Ovary (tissue), 9 donors: ENCODE measurements around the gene ANKDD1B. TPM values are rescaled to one million over a fixed set of nuclear protein-coding genes. Genes with fewer than 3 reads are reported as not detected.

Experiments used
- DNase-seq, 5 donors: peaks; one replicate each; pipeline ENCODE4 v3.0.0-alpha.2; 2019 to 2020
- H3K27ac ChIP-seq, 2 donors: fragments of 200-600 bp; one replicate each; pipeline versions ENCODE4 v1.5.1 to v1.8.0; 2019 to 2022
- H3K27me3 ChIP-seq: fragments of 200-600 bp; one replicate; pipeline ENCODE4 v1.8.0; 2022
- H3K36me3 ChIP-seq: fragments of 200-600 bp; sonication (generic); one replicate; pipeline ENCODE4 v1.5.1; 2019
- H3K4me1 ChIP-seq: one replicate; pipeline ENCODE4 v1.8.1; 2013; ENCODE audit warnings: mild to moderate bottlenecking, moderate library complexity; ENCODE audit not compliant: insufficient read depth
- H3K4me3 ChIP-seq: fragments of 200-600 bp; sonication (generic); one replicate; pipeline ENCODE4 v1.5.1; 2017
- H3K9me3 ChIP-seq, 2 donors: fragments of 200-600 bp in 1 of 2; sonication (generic) in 1 of 2; one replicate each; pipeline versions ENCODE4 v1.5.1 to v1.8.1; 2013 to 2019; ENCODE audit warnings: mild to moderate bottlenecking in 1 of 2, moderate library complexity in 1 of 2
- EP300 ChIP-seq: sonication (generic); formaldehyde crosslinking; IDR thresholded peaks from one replicate; pipeline ENCODE4 v1.6.1; 2017; ENCODE audit warnings: antibody characterized with exemption
- POLR2A ChIP-seq: fragments of 450-650 bp; IDR thresholded peaks from one replicate; pipeline ENCODE4 v1.6.1; 2017; ENCODE audit warnings: antibody characterized with exemption, mild to moderate bottlenecking, moderate library complexity
- WGBS, 3 donors: extraction: QIAGEN DNeasy Blood & Tissue Kit in 1 of 3; methylation state at CpG; one replicate each; pipeline versions ENCODE4 v1.1.5 to v1.1.7; 2013 to 2017; 5-methylcytosine and 5-hydroxymethylcytosine counted together
- intact Hi-C, 4 donors: fragments of 100-400 bp; cut with DNase I; formaldehyde crosslinking; loops; one replicate each; pipeline versions ENCODE4 v1.11.0 to v1.15.1; 2022 to 2023
- polyA plus RNA-seq, 2 donors: library from polyadenylated mRNA; stranded (reverse); fragments of 200-250 nt in 1 of 2; fragments of 350-450 nt in 1 of 2; fragmentation: Illumina TruSeq in 1 of 2; extraction: RNeasy Lipid Tissue Mini Kit (QIAGEN cat#74804) in 1 of 2; gene quantifications; one replicate each; pipeline ENCODE4 v1.2.3, GENCODE V29; 2013 to 2014
- total RNA-seq, 7 donors: library from RNA; depleted of rRNA in 2 of 7; stranded (reverse); fragments of >200 nt in 2 of 7; fragmentation: NEBNext Ultra II Directional in 3 of 7; extraction: Animal tissue kit (Norgen Biotek cat#: 25700) in 3 of 7; gene quantifications; one replicate each; pipeline versions ENCODE4 v1.1.0 to v1.2.4, GENCODE V29; 2016 to 2023
- TF ChIP-seq, protein P1 (sequence below), 3 donors: fragments of 450-650 bp in 2 of 3; fragments of 200-600 bp in 1 of 3; IDR thresholded peaks; one replicate each; pipeline versions ENCODE4 v1.5.1 to v1.8.0; 2016 to 2022; ENCODE audit warnings: antibody characterized with exemption in 3 of 3, mild to moderate bottlenecking in 1 of 3
- donor health status: DM: no; HTN: no; CAD: no; lungs with moderate emphysema.
- donor health status: DM: no; HTN: no; CAD: no.
- donor health status: Bipolar disorder and iron deficiency.
- donor health status: DM: yes; HTN: yes; CAD: no.
- donor health status: DM: no; HTN: no; CAD: no.
- donor health status: DM: yes; HTN: yes; CAD: no.

The ANKDD1B gene
- total and polyA plus RNA-seq, 9 donors: 0.34 to 6.8 (median 0.79) TPM; not detected in 2

DNA sequence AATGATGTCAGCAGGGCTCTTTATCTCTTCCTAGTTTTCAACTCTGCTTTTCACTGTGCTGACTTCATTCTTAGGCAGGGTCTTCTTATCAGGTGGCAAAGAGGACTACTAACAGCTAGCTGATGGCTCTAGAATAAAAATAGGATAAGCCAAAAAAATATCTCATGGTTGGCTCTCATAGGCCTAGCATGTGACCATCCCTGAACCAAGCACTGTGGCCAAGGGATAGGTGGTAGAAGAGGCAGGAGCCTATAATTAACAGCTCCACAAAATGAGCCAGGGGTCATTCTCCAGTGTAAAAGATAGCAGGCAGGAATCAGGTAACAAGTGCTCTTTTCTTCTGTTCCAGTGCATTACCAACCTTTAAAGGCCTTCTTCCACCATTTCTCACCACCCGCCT lies 21.1 kb downstream of the ANKDD1B start:
- TF ChIP-seq EP300: no peak
- no peak for TF ChIP-seq POLR2A
- TF ChIP-seq, protein P1, sequence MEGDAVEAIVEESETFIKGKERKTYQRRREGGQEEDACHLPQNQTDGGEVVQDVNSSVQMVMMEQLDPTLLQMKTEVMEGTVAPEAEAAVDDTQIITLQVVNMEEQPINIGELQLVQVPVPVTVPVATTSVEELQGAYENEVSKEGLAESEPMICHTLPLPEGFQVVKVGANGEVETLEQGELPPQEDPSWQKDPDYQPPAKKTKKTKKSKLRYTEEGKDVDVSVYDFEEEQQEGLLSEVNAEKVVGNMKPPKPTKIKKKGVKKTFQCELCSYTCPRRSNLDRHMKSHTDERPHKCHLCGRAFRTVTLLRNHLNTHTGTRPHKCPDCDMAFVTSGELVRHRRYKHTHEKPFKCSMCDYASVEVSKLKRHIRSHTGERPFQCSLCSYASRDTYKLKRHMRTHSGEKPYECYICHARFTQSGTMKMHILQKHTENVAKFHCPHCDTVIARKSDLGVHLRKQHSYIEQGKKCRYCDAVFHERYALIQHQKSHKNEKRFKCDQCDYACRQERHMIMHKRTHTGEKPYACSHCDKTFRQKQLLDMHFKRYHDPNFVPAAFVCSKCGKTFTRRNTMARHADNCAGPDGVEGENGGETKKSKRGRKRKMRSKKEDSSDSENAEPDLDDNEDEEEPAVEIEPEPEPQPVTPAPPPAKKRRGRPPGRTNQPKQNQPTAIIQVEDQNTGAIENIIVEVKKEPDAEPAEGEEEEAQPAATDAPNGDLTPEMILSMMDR (IDR thresholded peaks at IDR 0.05): no peak
- Histone ChIP-seq H3K36me3 (no peaks in the 10 kb centered on the region), H3K27me3 (no peaks in the 10 kb centered on the region), H3K4me3 (no peak overlapping the region), H3K9me3 (no peaks in the 10 kb centered on the region), H3K27ac (no peak overlapping the region), H3K4me1 (no peaks in the 10 kb centered on the region)
- intact Hi-C loops: no loop called here
- 89 to 100% (median 95%) methylated on average over 1 of the region's 1 CpG for WGBS, 3 donors
- no peak for DNase-seq

DNA sequence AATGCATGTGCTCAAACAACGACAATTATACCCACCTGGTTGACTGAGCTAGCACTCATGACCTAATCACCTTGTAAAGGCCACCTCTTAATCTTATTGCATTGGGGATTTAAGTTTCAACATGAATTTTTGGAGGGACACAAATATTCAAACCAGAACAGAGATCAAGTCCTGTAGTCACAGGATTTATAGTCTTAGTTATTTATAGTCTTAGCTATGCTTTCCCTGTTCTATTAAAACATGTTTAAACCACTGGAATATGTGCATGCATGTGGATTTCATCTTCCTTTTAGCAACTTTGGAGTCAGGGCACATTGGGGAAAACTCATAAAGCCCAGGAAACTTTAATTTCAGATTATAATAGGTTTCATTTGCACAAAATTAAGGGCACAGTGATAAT lies 26.7 kb downstream of the ANKDD1B start:
- no peak overlapping the region for H3K27ac ChIP-seq
- intact Hi-C loops: no loop called here
- H3K27me3 ChIP-seq: no peaks in the 10 kb centered on the region
- DNase-seq: no peak
- no peak for TF ChIP-seq POLR2A
- no peak for TF ChIP-seq EP300
- TF ChIP-seq, protein P1 (IDR thresholded peaks at IDR 0.05): no peak
- H3K4me1 ChIP-seq: no peaks in the 10 kb centered on the region
- no peak overlapping the region for H3K4me3 ChIP-seq
- no peaks in the 10 kb centered on the region for H3K36me3 ChIP-seq
- 85 to 90% (median 87%) methylated on average over 1 of the region's 1 CpG for WGBS, 3 donors
- no peaks in the 10 kb centered on the region for H3K9me3 ChIP-seq

DNA sequence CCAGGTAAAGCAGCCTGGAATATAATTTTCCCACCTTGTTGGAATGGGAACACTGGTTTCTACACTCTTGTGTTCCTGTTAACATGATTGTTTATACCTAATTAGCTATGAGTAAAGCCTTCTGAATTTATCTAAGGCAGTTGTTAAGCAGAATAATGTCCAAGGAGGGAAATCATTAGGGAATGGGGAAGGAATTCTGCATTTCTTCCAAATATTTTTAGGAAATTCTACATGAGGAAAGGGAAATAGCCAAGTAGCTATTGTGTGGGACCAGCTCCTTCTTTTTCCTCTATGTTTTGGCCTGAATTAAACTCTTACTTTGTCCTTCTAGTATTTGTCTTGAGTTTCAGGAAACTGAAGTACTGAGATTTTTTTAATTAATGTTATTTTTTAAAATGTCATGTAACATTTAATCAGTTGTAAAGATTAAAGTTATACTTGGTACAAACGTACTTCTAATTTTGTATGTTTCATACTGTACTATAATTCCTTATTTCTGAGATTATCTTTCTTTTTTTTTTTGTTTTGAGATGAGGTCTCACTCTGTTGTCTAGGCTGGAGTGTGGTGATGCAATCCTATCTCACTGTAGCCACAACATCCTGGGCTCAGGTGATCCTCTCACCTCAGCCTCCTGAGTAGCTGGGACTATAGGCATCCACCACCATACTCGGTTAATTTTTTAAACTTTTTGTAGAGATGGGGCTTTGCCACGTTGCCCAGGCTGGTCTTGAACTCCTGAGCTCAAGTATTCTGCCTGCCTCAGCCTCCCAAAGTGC lies 28.5 kb downstream of the ANKDD1B start:
- no peaks in the 10 kb centered on the region for H3K4me1 ChIP-seq
- no peaks in the 10 kb centered on the region for H3K36me3 ChIP-seq
- H3K4me3 ChIP-seq: no peak overlapping the region
- no peak for DNase-seq
- TF ChIP-seq POLR2A (no peak), EP300 (no peak)
- TF ChIP-seq, protein P1 (IDR thresholded peaks at IDR 0.05): no peak
- no peaks in the 10 kb centered on the region for H3K9me3 ChIP-seq
- no peak overlapping the region for H3K27ac ChIP-seq
- no peaks in the 10 kb centered on the region for H3K27me3 ChIP-seq
- intact Hi-C loops: no loop called here
- WGBS, 3 donors: 69 to 81% (median 71%) methylated on average over 3 of the region's 3 CpGs

DNA sequence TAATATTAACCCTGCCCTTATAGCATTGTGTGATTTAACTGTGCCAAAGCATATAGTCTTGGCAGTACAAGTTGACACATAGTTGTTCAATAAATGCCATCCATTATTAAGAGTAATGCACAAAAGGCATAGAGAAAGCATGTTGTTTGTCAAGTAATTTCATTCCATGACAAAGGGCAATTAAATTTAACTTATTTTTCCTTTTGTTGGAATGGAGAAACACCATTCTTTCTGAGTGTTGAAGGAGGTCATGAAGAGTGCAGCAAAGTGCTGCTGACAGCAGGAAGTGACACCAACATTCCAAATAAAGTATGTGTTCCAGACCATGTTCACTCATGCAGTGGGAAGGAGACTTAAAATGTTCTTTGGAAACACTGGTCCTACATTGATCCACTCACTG lies 29.1 kb downstream of the ANKDD1B start:
- no peak for DNase-seq
- Histone ChIP-seq H3K36me3 (no peaks in the 10 kb centered on the region), H3K27me3 (no peaks in the 10 kb centered on the region), H3K9me3 (no peaks in the 10 kb centered on the region), H3K4me3 (no peak overlapping the region), H3K4me1 (no peaks in the 10 kb centered on the region), H3K27ac (no peak overlapping the region)
- intact Hi-C loops: no loop called here
- TF ChIP-seq EP300 (no peak), POLR2A (no peak)
- TF ChIP-seq, protein P1 (IDR thresholded peaks at IDR 0.05): no peak
